Ascending aorta (tissue), 2 donors: Measurements from ENCODE around the gene ADGRA3. TPM values are rescaled to one million over a fixed set of nuclear protein-coding genes. Genes with fewer than 3 reads are reported as not detected.

Source experiments
- DNase-seq, 2 donors: peaks; one replicate each; pipeline ENCODE4 v3.0.0-alpha.2; 2019; ENCODE audit warnings: low spot score in 2 of 2
- H3K27ac ChIP-seq, 2 donors: fragments of 200-600 bp; sonication (generic); one replicate each; pipeline ENCODE4 v1.5.1; 2016 to 2017; ENCODE audit warnings: mild to moderate bottlenecking in 1 of 2
- H3K27me3 ChIP-seq: fragments of 200-600 bp; sonication (generic); one replicate; pipeline ENCODE4 v1.5.1; 2017
- H3K36me3 ChIP-seq, 2 donors: fragments of 200-600 bp; sonication (generic); one replicate each; pipeline ENCODE4 v1.5.1; 2016
- H3K4me1 ChIP-seq, 2 donors: fragments of 200-600 bp; sonication (generic); one replicate each; pipeline ENCODE4 v1.5.1; 2016 to 2017; ENCODE audit warnings: mild to moderate bottlenecking in 1 of 2
- H3K4me3 ChIP-seq, 2 donors: fragments of 200-600 bp; sonication (generic); one replicate each; pipeline ENCODE4 v1.5.1; 2016 to 2017; ENCODE audit warnings: mild to moderate bottlenecking in 1 of 2
- H3K9me3 ChIP-seq, 2 donors: fragments of 200-600 bp; sonication (generic); one replicate each; pipeline ENCODE4 v1.5.1; 2016
- intact Hi-C: fragments of 100-400 bp; cut with DNase I; formaldehyde crosslinking; loops from one replicate; pipeline ENCODE4 v1.15.1; 2023
- total RNA-seq: library from RNA; depleted of rRNA; stranded (reverse); fragments of >200 nt; gene quantifications from one replicate; pipeline ENCODE4 v1.1.0, GENCODE V29; 2016
- TF ChIP-seq, protein P1 (sequence below), 3 experiments: fragments of 200-600 bp in 2 of 3; fragments of 450-650 bp in 1 of 3; sonication (generic) in 2 of 3; IDR thresholded peaks; one replicate each; pipeline ENCODE4 v1.5.1; 2016 to 2019; ENCODE audit warnings: antibody characterized with exemption in 3 of 3, mild to moderate bottlenecking in 1 of 3, moderate library complexity in 1 of 3

The ADGRA3 gene
- total RNA-seq, 1 donor from 2014 or later, result 2.2 TPM

DNA sequence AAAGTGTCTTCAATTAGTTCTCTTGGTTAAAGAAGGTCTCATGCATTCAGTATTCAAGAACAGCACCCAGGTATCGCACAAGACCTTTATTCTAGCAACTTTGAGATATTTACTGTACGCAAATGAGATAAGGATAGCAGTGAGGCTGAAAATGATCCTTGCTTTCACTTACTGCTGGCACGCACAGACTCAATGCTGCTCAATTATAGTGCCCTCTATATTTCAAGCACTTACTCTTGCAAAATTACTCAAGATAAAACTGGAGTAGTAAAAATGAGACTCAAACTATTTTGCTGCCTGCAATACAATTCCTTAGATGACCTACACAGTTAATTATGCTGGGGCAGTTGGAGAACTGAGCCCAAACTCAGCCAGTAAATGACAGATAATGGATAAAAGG, 60.9 kb downstream of the ADGRA3 start:
- Histone ChIP-seq H3K4me1 (no peaks in the 10 kb centered on the region), H3K4me3 (no peak overlapping the region), H3K36me3 (no peaks in the 10 kb centered on the region), H3K27me3 (no peaks in the 10 kb centered on the region), H3K9me3 (no peaks in the 10 kb centered on the region), H3K27ac (no peak overlapping the region)
- intact Hi-C loops, result no loop called here
- no peak for DNase-seq
- TF ChIP-seq, protein P1, sequence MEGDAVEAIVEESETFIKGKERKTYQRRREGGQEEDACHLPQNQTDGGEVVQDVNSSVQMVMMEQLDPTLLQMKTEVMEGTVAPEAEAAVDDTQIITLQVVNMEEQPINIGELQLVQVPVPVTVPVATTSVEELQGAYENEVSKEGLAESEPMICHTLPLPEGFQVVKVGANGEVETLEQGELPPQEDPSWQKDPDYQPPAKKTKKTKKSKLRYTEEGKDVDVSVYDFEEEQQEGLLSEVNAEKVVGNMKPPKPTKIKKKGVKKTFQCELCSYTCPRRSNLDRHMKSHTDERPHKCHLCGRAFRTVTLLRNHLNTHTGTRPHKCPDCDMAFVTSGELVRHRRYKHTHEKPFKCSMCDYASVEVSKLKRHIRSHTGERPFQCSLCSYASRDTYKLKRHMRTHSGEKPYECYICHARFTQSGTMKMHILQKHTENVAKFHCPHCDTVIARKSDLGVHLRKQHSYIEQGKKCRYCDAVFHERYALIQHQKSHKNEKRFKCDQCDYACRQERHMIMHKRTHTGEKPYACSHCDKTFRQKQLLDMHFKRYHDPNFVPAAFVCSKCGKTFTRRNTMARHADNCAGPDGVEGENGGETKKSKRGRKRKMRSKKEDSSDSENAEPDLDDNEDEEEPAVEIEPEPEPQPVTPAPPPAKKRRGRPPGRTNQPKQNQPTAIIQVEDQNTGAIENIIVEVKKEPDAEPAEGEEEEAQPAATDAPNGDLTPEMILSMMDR (IDR thresholded peaks at IDR 0.05), result no peak

- Histone ChIP-seq H3K4me1 (no peaks in the 10 kb centered on the region), H3K27ac (no peak overlapping the region), H3K27me3 (no peaks in the 10 kb centered on the region), H3K9me3 (no peaks in the 10 kb centered on the region), H3K4me3 (no peak overlapping the region), H3K36me3 (no peaks in the 10 kb centered on the region)
- no peak for DNase-seq
- intact Hi-C loops, result no loop called here
- TF ChIP-seq, protein P1 (IDR thresholded peaks at IDR 0.05), result no peak
These were observed 61.5 kb downstream of the ADGRA3 start for GRCh38 chr4:22454216-22454838.

- H3K27ac ChIP-seq, result no peak overlapping the region
- intact Hi-C loops, result no loop called here
- H3K9me3 ChIP-seq, result no peaks in the 10 kb centered on the region
- peaks cover 13 to 22% of the 10 kb centered on the region in 2 donors for H3K36me3 ChIP-seq
- no peaks in the 10 kb centered on the region for H3K4me1 ChIP-seq
- H3K27me3 ChIP-seq, result no peaks in the 10 kb centered on the region
- no peak for DNase-seq
- no peak overlapping the region for H3K4me3 ChIP-seq
- TF ChIP-seq, protein P1 (IDR thresholded peaks at IDR 0.05), result no peak
These were observed 71.1 kb downstream of the ADGRA3 start for GRCh38 chr4:22444813-22445212.

DNA sequence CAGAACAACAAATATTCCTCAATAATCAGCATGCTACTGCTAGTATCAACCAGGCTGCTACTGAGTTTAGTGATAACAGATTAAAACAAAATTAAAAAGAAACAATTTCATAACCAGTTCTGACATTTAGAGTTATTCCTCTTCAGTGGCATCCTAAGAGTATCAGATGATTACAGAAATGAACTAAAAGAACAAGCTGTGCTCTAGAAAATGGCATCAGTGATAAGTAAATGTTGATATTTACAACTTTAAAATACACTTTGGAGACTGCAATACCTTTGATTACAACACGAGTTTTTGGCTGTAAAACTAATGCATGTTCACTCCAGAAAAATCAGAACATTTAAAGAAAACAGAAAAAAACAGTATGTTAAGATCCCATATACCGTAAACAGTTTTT, 72.9 kb downstream of the ADGRA3 start:
- H3K4me1 ChIP-seq, result no peaks in the 10 kb centered on the region
- TF ChIP-seq, protein P1 (IDR thresholded peaks at IDR 0.05), result no peak
- H3K36me3 ChIP-seq, result peaks cover 13 to 18% of the 10 kb centered on the region in 2 donors
- no peak overlapping the region for H3K27ac ChIP-seq
- no peak for DNase-seq
- intact Hi-C loops, result no loop called here
- H3K9me3 ChIP-seq, result no peaks in the 10 kb centered on the region
- no peak overlapping the region for H3K4me3 ChIP-seq
- H3K27me3 ChIP-seq, result no peaks in the 10 kb centered on the region

DNA sequence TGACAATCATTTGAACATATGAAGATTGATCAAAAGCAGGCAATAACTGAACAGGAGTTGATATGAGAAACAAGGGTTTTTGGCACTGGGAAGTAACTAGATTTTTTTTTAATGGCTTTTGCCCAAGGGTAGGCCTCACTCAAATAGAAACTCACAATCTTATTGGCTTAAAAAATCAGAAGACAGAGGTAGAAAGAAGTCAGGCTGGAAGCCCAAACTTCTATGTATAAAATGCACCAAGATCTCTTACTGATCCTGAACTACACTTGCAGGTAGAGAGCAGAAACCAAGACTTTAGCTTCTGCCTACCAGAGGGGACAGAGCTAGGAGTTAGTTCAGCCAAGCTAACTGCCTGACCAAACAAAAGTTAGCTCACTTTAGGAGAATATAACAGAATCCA, 74.9 kb downstream of the ADGRA3 start:
- DNase-seq, result no peak
- Histone ChIP-seq H3K36me3 (peaks cover 13 to 21% of the 10 kb centered on the region in 2 donors), H3K4me3 (no peak overlapping the region), H3K27ac (no peak overlapping the region), H3K27me3 (no peaks in the 10 kb centered on the region), H3K4me1 (no peaks in the 10 kb centered on the region), H3K9me3 (no peaks in the 10 kb centered on the region)
- intact Hi-C loops, result no loop called here
- TF ChIP-seq, protein P1 (IDR thresholded peaks at IDR 0.05), result no peak

DNA sequence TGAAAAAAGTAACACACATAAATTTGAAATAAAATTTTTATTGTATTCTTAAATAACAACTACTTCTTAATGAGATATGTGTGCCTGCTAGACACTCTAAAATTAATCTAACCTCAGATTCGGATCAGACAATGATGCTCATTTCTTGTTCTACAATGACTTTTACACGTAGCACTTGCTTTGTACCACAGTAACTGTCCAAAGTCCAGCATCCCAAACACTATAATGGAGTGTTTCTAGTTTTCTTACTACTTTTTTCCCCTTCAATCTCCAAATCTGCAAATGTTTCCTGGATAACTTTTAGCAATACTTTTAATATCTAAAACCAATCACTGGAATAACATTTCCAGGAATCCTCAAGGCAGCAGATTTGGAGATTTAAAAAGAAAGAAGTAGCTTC, 75.9 kb downstream of the ADGRA3 start:
- peaks cover 13 to 25% of the 10 kb centered on the region in 2 donors for H3K36me3 ChIP-seq
- no peak for DNase-seq
- TF ChIP-seq, protein P1 (IDR thresholded peaks at IDR 0.05), result no peak

More for the DNA sequence above, 75.9 kb downstream of the ADGRA3 start:
- H3K4me3 ChIP-seq, result no peak overlapping the region
- intact Hi-C loops, result no loop called here
- H3K27me3 ChIP-seq, result no peaks in the 10 kb centered on the region
- no peaks in the 10 kb centered on the region for H3K4me1 ChIP-seq
- H3K9me3 ChIP-seq, result no peaks in the 10 kb centered on the region
- H3K27ac ChIP-seq, result no peak overlapping the region
